ENCODE measurements around the gene PRKN.

PRKN gene

GRCh38 chr6:162708971-162709370 lies 18.6 kb downstream of the PRKN start:
- TF ChIP-seq REST (IDR thresholded peaks at IDR 0.05; ENCODE audit: insufficient replicate concordance, low read depth) (no peak), SPI1 (IDR thresholded peaks at IDR 0.05; ENCODE audit: borderline replicate concordance, low read depth) (no peak), GABPA (IDR thresholded peaks at IDR 0.05; ENCODE audit: low read depth) (no peak), POLR2AphosphoS5 (IDR thresholded peaks at IDR 0.05; ENCODE audit: low read depth) (no peak), CTCF (IDR thresholded peaks at IDR 0.05; ENCODE audit: insufficient read depth, low read length) (no peak)
- no peak for DNase-seq (ENCODE audit: low read depth in 1 of 2, low spot score in 1 of 2)

GRCh38 chr6:162706232-162706631 lies 21.3 kb downstream of the PRKN start:
- TF ChIP-seq SPI1 (IDR thresholded peaks at IDR 0.05; ENCODE audit: borderline replicate concordance, low read depth) (peak; percentile 60; the same call in 1 of the 2 replicates), GABPA (IDR thresholded peaks at IDR 0.05; ENCODE audit: low read depth) (no peak)
- DNase-seq (ENCODE audit: low read depth in 1 of 2, low spot score in 1 of 2), result peak in 1 of 2 experiments; percentile 34
- Histone ChIP-seq H3K4me3 (replicated peaks; ENCODE audit: insufficient read depth, low read length) (no peak overlapping the region), H3K27me3 (ENCODE audit: insufficient read depth, poor library complexity, severe bottlenecking) (no peaks in the 10 kb centered on the region), H3K27ac (replicated peaks) (0 out of 2 replicates have a peak overlapping the region, but pooled peaks have one; percentile 0)

More at GRCh38 chr6:162708971-162709370, 18.6 kb downstream of the PRKN start:
- Histone ChIP-seq H3K27me3 (ENCODE audit: insufficient read depth, poor library complexity, severe bottlenecking) (no peaks in the 10 kb centered on the region), H3K27ac (replicated peaks) (no peak overlapping the region), H3K4me3 (replicated peaks; ENCODE audit: insufficient read depth, low read length) (no peak overlapping the region)

- Histone ChIP-seq H3K27me3 (ENCODE audit: insufficient read depth, poor library complexity, severe bottlenecking) (no peaks in the 10 kb centered on the region), H3K4me3 (replicated peaks; ENCODE audit: insufficient read depth, low read length) (no peak overlapping the region), H3K27ac (replicated peaks) (no peak overlapping the region)
- no peak for TF ChIP-seq POLR2AphosphoS5 (IDR thresholded peaks at IDR 0.05; ENCODE audit: low read depth)
- no peak for TF ChIP-seq SPI1 (IDR thresholded peaks at IDR 0.05; ENCODE audit: borderline replicate concordance, low read depth)
- TF ChIP-seq GABPA (IDR thresholded peaks at IDR 0.05; ENCODE audit: low read depth), result no peak
- no peak for TF ChIP-seq CTCF (IDR thresholded peaks at IDR 0.05; ENCODE audit: insufficient read depth, low read length)
- TF ChIP-seq REST (IDR thresholded peaks at IDR 0.05; ENCODE audit: insufficient replicate concordance, low read depth), result no peak
- no peak for DNase-seq (ENCODE audit: low read depth in 1 of 2, low spot score in 1 of 2)
Measured at GRCh38 chr6:162705736-162706135, 21.8 kb downstream of the PRKN start.

GRCh38 chr6:162704001-162704400 lies 23.6 kb downstream of the PRKN start:
- Histone ChIP-seq H3K27ac (replicated peaks) (no peak overlapping the region), H3K27me3 (ENCODE audit: insufficient read depth, poor library complexity, severe bottlenecking) (no peaks in the 10 kb centered on the region), H3K4me3 (replicated peaks; ENCODE audit: insufficient read depth, low read length) (no peak overlapping the region)
- DNase-seq (ENCODE audit: low read depth in 1 of 2, low spot score in 1 of 2), result no peak
- TF ChIP-seq CTCF (IDR thresholded peaks at IDR 0.05; ENCODE audit: insufficient read depth, low read length) (no peak), REST (IDR thresholded peaks at IDR 0.05; ENCODE audit: insufficient replicate concordance, low read depth) (no peak), GABPA (IDR thresholded peaks at IDR 0.05; ENCODE audit: low read depth) (no peak)
